ENCODE measurements around the gene MOB3B.

The MOB3B gene

GRCh38 chr9:27572061-27572460 lies 42.4 kb upstream of the MOB3B start:
- Histone ChIP-seq H3K9me3 (ENCODE audit: severe bottlenecking) (no peaks in the 10 kb centered on the region), H3K36me3 (ENCODE audit: low read depth) (no peaks in the 10 kb centered on the region), H3K27ac (ENCODE audit: poor library complexity, severe bottlenecking) (peak overlapping the region; percentile 61), H3K27me3 (ENCODE audit: insufficient read depth, poor library complexity, severe bottlenecking) (no peaks in the 10 kb centered on the region), H3K4me3 (ENCODE audit: severe bottlenecking) (no peak overlapping the region), H3K4me1 (ENCODE audit: insufficient read depth, poor library complexity, severe bottlenecking) (peaks cover 18% of the 10 kb centered on the region)
- TF ChIP-seq CTCF (IDR thresholded peaks at IDR 0.05; ENCODE audit: poor library complexity, severe bottlenecking) = no peak
- no peak for DNase-seq (ENCODE audit: low spot score)
- no peak for ATAC-seq (ENCODE audit: low read depth)

- Histone ChIP-seq H3K4me3 (ENCODE audit: severe bottlenecking) (no peak overlapping the region), H3K4me1 (ENCODE audit: insufficient read depth, poor library complexity, severe bottlenecking) (peaks cover 18% of the 10 kb centered on the region), H3K27me3 (ENCODE audit: insufficient read depth, poor library complexity, severe bottlenecking) (no peaks in the 10 kb centered on the region), H3K27ac (ENCODE audit: poor library complexity, severe bottlenecking) (no peak overlapping the region), H3K36me3 (ENCODE audit: low read depth) (peaks cover 10% of the 10 kb centered on the region), H3K9me3 (ENCODE audit: severe bottlenecking) (no peaks in the 10 kb centered on the region)
- TF ChIP-seq CTCF (IDR thresholded peaks at IDR 0.05; ENCODE audit: poor library complexity, severe bottlenecking) = no peak
- no peak for ATAC-seq (ENCODE audit: low read depth)
- DNase-seq (ENCODE audit: low spot score) = no peak
Observed at GRCh38 chr9:27571011-27571410, 41.4 kb upstream of the MOB3B start.

GRCh38 chr9:27569406-27569805 lies 39.8 kb upstream of the MOB3B start:
- peak; percentile 60 for ATAC-seq (ENCODE audit: low read depth)
- no peak for DNase-seq (ENCODE audit: low spot score)
- no peak overlapping the region for H3K4me3 ChIP-seq (ENCODE audit: severe bottlenecking)
- H3K9me3 ChIP-seq (ENCODE audit: severe bottlenecking) = no peaks in the 10 kb centered on the region
- H3K27me3 ChIP-seq (ENCODE audit: insufficient read depth, poor library complexity, severe bottlenecking) = no peaks in the 10 kb centered on the region
- H3K27ac ChIP-seq (ENCODE audit: poor library complexity, severe bottlenecking) = peak overlapping the region; percentile 42
- H3K4me1 ChIP-seq (ENCODE audit: insufficient read depth, poor library complexity, severe bottlenecking) = peaks cover 18% of the 10 kb centered on the region
- H3K36me3 ChIP-seq (ENCODE audit: low read depth) = peaks cover 17% of the 10 kb centered on the region
- TF ChIP-seq CTCF (IDR thresholded peaks at IDR 0.05; ENCODE audit: poor library complexity, severe bottlenecking) = no peak

GRCh38 chr9:27566118-27566517 lies 36.5 kb upstream of the MOB3B start:
- ATAC-seq (ENCODE audit: low read depth) = no peak
- H3K36me3 ChIP-seq (ENCODE audit: low read depth) = peaks cover 30% of the 10 kb centered on the region

More at GRCh38 chr9:27566118-27566517, 36.5 kb upstream of the MOB3B start:
- TF ChIP-seq CTCF (IDR thresholded peaks at IDR 0.05; ENCODE audit: poor library complexity, severe bottlenecking) = no peak
- Histone ChIP-seq H3K4me3 (ENCODE audit: severe bottlenecking) (no peak overlapping the region), H3K9me3 (ENCODE audit: severe bottlenecking) (no peaks in the 10 kb centered on the region), H3K27ac (ENCODE audit: poor library complexity, severe bottlenecking) (no peak overlapping the region), H3K27me3 (ENCODE audit: insufficient read depth, poor library complexity, severe bottlenecking) (no peaks in the 10 kb centered on the region), H3K4me1 (ENCODE audit: insufficient read depth, poor library complexity, severe bottlenecking) (peaks cover 10% of the 10 kb centered on the region)
- DNase-seq (ENCODE audit: low spot score) = no peak
